Measurements from ENCODE around the gene C9orf40.

DNA sequence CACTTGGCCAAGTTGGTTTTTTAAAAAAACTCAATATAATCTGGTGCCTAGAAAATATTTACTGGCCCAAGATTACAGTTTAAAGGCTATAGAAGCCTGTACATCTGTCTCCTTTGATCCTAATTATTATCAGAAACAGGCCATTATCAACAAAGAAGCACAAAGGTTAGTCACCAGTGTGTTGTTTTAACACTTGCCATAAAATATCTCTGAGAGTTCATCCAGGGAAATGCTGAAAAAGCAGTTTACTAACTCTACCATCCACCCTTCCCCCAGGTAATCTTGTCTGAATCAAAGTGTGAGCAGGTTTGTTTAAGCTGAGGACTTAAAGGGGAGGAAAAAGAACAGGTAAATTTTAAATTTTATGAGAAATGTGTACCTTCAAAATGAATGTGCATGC is 51.7 kb downstream of the C9orf40 start:
- TF ChIP-seq, protein P1, sequence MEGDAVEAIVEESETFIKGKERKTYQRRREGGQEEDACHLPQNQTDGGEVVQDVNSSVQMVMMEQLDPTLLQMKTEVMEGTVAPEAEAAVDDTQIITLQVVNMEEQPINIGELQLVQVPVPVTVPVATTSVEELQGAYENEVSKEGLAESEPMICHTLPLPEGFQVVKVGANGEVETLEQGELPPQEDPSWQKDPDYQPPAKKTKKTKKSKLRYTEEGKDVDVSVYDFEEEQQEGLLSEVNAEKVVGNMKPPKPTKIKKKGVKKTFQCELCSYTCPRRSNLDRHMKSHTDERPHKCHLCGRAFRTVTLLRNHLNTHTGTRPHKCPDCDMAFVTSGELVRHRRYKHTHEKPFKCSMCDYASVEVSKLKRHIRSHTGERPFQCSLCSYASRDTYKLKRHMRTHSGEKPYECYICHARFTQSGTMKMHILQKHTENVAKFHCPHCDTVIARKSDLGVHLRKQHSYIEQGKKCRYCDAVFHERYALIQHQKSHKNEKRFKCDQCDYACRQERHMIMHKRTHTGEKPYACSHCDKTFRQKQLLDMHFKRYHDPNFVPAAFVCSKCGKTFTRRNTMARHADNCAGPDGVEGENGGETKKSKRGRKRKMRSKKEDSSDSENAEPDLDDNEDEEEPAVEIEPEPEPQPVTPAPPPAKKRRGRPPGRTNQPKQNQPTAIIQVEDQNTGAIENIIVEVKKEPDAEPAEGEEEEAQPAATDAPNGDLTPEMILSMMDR (IDR thresholded peaks at IDR 0.05): no peak
- no peak for TF ChIP-seq ZFX (IDR thresholded peaks at IDR 0.05; ENCODE audit: borderline replicate concordance)

All from 22Rv1 (cell line).